Choroid plexus epithelial cell (primary cell): ENCODE data around the gene TUBG2.
"Not testable (repeated sequence)": the region's sequence is repeated elsewhere in the genome, so short reads cannot be mapped to it uniquely, and the experiment has no call there.

Experiments
- DNase-seq: peaks from one replicate; pipeline ENCODE4 v3.0.0-alpha.2; 2010; ENCODE audit warnings: low read depth
- H3K4me3 ChIP-seq: 2 replicates; pipeline ENCODE4 v1.5.1; 2011; ENCODE audit warnings: low read depth, mild to moderate bottlenecking, control low read depth, low read length, moderate library complexity
- CTCF ChIP-seq: conservative IDR thresholded peaks from 2 replicates; pipeline ENCODE4 v1.5.1; 2011; ENCODE audit warnings: low read depth, mild to moderate bottlenecking, control low read depth, inconsistent platforms, low read length, moderate library complexity

Gene TUBG2

DNA sequence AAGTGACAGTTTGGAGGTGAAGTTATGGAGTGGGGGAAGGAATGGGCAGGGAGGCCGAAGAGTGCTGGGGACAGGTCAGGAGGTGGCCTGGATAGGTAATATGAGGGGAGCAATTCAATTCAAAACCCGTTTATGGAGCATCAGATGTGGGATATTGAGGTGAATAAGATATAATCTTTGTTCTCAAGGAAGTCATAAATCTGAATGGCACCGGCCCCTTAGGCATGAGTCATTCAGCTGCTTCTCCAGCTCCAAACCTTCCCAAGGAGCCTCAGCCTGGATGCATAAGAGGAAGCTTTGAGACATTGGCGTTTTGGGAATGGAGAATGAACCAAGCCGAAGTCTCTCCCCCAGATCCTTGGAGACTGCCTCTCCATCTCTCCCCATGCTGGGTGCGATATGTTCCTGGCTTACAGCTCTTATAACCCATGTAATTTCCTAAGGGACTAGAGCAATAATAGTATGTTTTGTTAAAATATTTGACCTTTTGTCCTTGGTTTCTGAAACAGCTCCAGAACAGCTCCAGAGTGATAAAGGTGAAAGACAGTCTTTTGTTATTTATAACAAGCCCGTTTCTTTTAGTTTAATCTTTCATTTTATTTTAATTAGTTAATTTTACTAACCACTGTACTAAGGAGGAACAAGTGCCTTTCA, 1.7 kb downstream of the TUBG2 start:
- TF ChIP-seq CTCF = no peak
- no peak overlapping the region for H3K4me3 ChIP-seq
- peak; percentile 45 for DNase-seq

DNA sequence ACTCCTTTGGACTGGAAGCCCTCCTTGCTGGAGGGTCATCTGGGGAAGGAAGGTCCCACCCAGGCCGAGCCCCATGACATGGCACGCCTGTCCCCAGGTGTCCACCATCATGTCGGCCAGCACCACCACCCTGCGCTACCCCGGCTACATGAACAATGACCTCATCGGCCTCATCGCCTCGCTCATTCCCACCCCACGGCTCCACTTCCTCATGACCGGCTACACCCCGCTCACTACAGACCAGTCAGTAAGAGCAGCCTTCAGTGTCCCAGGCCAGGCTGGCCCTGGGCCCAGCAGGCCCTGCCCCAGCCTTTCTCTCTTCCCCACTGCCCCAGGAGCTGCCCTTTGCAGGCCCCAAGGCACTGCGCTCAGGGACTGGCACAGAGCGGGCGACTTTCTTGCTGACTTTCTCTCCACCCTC, 6.5 kb downstream of the TUBG2 start:
- no peak overlapping the region for H3K4me3 ChIP-seq
- no peak for DNase-seq
- no peak for TF ChIP-seq CTCF

DNA sequence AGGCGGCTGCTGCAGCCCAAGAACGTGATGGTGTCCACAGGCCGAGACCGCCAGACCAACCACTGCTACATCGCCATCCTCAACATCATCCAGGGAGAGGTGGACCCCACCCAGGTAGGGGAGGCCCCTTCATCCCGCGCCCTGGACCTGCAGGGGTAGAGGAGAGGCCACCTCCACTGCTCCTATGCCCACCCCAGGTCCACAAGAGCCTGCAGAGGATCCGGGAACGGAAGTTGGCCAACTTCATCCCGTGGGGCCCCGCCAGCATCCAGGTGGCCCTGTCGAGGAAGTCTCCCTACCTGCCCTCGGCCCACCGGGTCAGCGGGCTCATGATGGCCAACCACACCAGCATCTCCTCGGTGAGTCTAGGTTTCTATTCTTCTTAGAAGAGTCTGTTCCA, 7.0 kb downstream of the TUBG2 start:
- DNase-seq, H3K4me3 ChIP-seq: not testable (repeated sequence)

DNA sequence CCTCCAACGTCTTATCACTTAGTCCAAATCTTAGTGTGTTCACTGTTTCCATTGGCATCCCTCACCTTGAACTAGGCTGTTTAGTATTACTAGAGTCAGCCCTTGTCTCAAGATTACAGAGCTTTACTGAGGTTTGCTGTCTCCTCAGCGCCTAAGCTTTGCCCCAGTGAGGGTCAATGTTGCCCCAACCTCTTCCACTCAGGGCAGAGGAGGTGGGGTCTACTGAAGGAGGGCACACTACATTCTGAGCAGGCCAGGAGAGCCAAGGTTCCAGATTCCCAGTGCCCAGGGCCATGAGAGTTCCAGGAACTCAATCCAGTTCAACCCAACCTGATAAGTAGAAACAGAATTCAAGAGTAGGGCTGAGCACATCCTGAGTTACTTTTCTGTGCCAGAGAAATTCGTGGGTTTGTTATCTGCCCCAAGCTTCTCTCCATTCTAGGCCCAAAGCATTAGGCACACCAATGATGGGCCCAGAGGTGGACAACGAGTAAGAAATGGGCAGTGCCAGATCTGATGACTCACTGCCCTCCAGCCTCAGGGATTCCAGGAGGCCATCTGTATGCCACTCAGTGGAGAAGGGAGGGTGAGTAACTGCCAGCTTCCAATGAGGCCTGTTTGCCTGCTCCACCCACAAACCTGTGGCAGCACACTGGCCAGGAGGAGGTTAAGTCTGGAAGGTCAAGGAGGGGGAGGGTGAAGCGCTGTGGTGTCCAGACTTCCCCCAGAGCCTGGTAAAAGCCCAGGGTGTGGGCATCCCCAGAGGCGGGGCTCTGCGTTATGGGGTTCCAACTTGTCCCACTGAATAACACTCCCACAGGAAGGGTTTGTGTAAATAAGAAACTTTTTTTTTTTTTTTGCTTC, 8.2 kb downstream of the TUBG2 start:
- H3K4me3 ChIP-seq = no peak overlapping the region
- DNase-seq = peak; percentile 54
- TF ChIP-seq CTCF = no peak

DNA sequence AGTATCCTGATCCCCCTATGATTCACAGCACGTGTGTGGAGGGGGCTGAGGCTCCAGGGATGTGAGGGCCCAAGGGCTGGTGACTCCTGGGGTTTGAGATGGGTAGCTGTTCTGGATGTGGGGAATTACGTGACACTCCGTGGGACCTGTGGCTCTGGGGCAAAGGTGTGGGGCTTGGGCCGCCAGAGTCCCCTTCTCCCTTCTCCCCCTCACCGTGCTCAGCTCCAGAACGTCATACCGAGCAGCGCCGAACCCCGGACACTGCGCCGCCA, 10.6 kb downstream of the TUBG2 start:
- DNase-seq = no peak
- no peak for TF ChIP-seq CTCF
- H3K4me3 ChIP-seq = no peak overlapping the region

DNA sequence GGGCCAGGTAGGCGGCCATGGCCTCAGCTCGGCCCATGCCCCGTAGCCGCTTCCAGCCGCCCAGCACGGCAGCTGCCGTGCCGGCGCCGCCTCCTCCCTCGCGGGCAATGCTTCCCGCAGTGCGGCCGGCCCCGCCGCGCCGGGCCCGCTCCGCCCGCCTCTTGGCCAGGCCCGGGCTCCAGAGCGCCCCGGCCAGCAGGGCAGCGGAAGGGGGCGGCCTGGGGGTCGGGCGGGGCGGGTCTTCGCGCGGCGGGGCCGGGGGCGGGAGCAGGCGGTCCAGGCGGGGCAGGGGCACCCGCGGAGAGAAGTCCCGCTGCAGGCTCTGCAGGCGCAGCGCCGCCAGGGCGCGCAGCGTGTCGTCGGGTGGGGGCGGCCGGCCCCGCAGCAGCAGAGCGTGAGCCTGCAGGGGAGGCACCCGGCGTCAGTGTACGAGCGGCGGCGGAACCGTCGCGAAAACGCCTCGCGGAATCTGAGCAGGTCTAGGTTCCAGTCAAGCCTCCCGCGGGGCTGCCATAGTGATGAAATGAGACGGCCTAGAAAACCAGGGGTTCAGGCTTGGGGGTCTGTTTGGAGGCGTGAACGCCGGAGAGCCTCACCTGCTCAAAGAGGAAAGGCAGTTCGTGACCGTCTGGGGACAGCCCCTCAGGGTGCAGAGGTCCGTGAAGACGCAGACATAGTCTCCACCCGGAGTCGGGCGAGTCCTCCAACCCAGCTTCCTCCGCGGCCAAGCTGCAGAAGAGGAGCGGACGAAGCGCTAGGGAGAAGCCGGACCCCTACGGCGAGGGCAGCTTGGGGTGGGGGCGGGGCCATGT, 11.1 kb downstream of the TUBG2 start:
- peak; percentile 45 for DNase-seq
- H3K4me3 ChIP-seq = peak overlapping the region; percentile 8
- no peak for TF ChIP-seq CTCF

- no peak for TF ChIP-seq CTCF
- no peak overlapping the region for H3K4me3 ChIP-seq
- DNase-seq = no peak
These were observed 11.9 kb downstream of the TUBG2 start for GRCh38 chr17:42670789-42671657.
